ENCODE results near the gene SLC25A1.

SLC25A1 gene

DNA sequence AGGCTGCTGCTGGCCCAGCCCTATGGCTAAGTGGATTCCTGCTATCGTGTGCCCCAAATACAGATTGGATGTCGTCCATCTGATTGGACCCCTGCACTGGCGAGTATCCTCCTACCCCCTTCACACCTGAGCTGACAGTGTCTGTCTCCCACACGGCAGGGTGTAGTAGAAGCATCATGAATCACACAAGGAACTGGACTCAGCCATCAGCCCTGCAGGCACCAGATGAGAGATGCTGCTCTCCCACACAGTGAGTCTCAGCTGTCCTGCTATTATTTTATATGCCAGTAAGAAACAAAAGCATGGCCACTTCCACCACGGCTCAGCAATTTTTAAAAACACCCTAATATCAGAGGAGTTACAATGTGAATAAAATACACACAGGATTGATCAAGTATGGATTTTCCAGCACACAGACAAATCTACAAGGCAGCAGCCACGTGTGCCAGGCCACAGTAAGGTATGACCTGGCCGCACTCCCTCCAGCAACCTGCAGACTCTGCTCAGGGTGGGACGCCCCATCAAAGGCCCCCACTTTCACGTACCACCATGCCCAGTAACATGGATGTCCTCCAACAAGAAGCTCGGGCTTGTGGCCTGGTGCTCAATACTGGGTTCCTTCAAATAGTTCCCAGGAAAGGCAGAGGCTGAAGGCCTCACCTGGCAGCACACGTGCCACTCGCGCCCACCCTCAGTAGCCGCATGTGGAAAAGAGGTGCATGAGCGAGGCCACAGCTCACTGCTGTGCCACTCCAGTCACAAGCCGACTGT lies 16.4 kb upstream of the SLC25A1 start:
- no peaks in the 10 kb centered on the region for H3K9me3 ChIP-seq (ENCODE audit: insufficient read depth, low read depth, low read length)
- TF ChIP-seq, protein P1, sequence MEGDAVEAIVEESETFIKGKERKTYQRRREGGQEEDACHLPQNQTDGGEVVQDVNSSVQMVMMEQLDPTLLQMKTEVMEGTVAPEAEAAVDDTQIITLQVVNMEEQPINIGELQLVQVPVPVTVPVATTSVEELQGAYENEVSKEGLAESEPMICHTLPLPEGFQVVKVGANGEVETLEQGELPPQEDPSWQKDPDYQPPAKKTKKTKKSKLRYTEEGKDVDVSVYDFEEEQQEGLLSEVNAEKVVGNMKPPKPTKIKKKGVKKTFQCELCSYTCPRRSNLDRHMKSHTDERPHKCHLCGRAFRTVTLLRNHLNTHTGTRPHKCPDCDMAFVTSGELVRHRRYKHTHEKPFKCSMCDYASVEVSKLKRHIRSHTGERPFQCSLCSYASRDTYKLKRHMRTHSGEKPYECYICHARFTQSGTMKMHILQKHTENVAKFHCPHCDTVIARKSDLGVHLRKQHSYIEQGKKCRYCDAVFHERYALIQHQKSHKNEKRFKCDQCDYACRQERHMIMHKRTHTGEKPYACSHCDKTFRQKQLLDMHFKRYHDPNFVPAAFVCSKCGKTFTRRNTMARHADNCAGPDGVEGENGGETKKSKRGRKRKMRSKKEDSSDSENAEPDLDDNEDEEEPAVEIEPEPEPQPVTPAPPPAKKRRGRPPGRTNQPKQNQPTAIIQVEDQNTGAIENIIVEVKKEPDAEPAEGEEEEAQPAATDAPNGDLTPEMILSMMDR (conservative IDR thresholded peaks at IDR 0.05; ENCODE audit: low read length) = no peak
- no peak for TF ChIP-seq EZH2phosphoT487 (IDR thresholded peaks at IDR 0.05; ENCODE audit: borderline replicate concordance)
- H3K9ac ChIP-seq (ENCODE audit: low read depth, low read length, poor library complexity, severe bottlenecking) = peak overlapping the region; percentile 41
- H3K27me3 ChIP-seq (ENCODE audit: insufficient read depth, low read length, poor library complexity, severe bottlenecking) = no peaks in the 10 kb centered on the region
- H2AFZ ChIP-seq (ENCODE audit: low read length) = peak overlapping the region; percentile 47; the same call in 1 of the 2 replicates
- no peaks in the 10 kb centered on the region for H3K36me3 ChIP-seq (ENCODE audit: insufficient read depth, low read length)
- no peaks in the 10 kb centered on the region for H4K20me1 ChIP-seq (ENCODE audit: insufficient read depth, low read length, poor library complexity, severe bottlenecking)
- peak overlapping the region; percentile 19 for H3K4me3 ChIP-seq (ENCODE audit: low read length, poor library complexity, severe bottlenecking)
- H3K79me2 ChIP-seq (ENCODE audit: insufficient read depth, low read length) = no peaks in the 10 kb centered on the region
- H3F3A ChIP-seq (ENCODE audit: low read depth) = no peaks in the 10 kb centered on the region
- peak overlapping the region; percentile 61 for H3K4me2 ChIP-seq (ENCODE audit: low read depth, low read length, poor library complexity, severe bottlenecking)
- H3K4me1 ChIP-seq (ENCODE audit: insufficient read depth, low read length, poor library complexity, severe bottlenecking) = peaks cover 18% of the 10 kb centered on the region
- no peaks in the 10 kb centered on the region for H3K9me2 ChIP-seq (replicated peaks; ENCODE audit: low read depth, low read length)

DNA sequence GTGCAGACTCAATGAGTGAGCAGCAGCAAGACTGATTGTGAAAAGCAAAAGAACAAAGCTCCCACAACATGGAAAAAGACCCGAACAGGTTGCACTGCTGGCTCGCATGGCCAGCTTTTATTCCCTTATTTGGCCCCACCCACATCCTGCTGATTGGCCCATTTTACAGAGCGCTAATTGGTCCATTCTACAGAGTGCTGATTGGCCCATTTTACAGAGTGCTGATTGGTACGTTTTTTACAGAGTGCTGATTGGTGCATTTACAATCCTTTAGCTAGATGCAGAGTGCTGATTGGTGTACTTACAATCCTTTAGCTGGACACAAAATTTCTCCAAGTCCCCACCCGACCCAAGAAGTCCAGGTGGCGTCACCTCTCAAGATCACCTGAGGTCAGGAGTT lies 15.3 kb upstream of the SLC25A1 start:
- Histone ChIP-seq H3F3A (ENCODE audit: low read depth) (no peaks in the 10 kb centered on the region), H3K4me2 (ENCODE audit: low read depth, low read length, poor library complexity, severe bottlenecking) (no peak overlapping the region), H3K79me2 (ENCODE audit: insufficient read depth, low read length) (no peaks in the 10 kb centered on the region), H3K27me3 (ENCODE audit: insufficient read depth, low read length, poor library complexity, severe bottlenecking) (no peaks in the 10 kb centered on the region), H3K4me1 (ENCODE audit: insufficient read depth, low read length, poor library complexity, severe bottlenecking) (peaks cover 18% of the 10 kb centered on the region), H3K4me3 (ENCODE audit: low read length, poor library complexity, severe bottlenecking) (no peak overlapping the region), H3K9me3 (ENCODE audit: insufficient read depth, low read depth, low read length) (no peaks in the 10 kb centered on the region), H3K9ac (ENCODE audit: low read depth, low read length, poor library complexity, severe bottlenecking) (no peak overlapping the region), H3K36me3 (ENCODE audit: insufficient read depth, low read length) (no peaks in the 10 kb centered on the region), H2AFZ (ENCODE audit: low read length) (no peak overlapping the region), H4K20me1 (ENCODE audit: insufficient read depth, low read length, poor library complexity, severe bottlenecking) (no peaks in the 10 kb centered on the region), H3K9me2 (replicated peaks; ENCODE audit: low read depth, low read length) (no peaks in the 10 kb centered on the region)
- TF ChIP-seq, protein P1 (conservative IDR thresholded peaks at IDR 0.05; ENCODE audit: low read length) = no peak
- TF ChIP-seq EZH2phosphoT487 (IDR thresholded peaks at IDR 0.05; ENCODE audit: borderline replicate concordance) = no peak

DNA sequence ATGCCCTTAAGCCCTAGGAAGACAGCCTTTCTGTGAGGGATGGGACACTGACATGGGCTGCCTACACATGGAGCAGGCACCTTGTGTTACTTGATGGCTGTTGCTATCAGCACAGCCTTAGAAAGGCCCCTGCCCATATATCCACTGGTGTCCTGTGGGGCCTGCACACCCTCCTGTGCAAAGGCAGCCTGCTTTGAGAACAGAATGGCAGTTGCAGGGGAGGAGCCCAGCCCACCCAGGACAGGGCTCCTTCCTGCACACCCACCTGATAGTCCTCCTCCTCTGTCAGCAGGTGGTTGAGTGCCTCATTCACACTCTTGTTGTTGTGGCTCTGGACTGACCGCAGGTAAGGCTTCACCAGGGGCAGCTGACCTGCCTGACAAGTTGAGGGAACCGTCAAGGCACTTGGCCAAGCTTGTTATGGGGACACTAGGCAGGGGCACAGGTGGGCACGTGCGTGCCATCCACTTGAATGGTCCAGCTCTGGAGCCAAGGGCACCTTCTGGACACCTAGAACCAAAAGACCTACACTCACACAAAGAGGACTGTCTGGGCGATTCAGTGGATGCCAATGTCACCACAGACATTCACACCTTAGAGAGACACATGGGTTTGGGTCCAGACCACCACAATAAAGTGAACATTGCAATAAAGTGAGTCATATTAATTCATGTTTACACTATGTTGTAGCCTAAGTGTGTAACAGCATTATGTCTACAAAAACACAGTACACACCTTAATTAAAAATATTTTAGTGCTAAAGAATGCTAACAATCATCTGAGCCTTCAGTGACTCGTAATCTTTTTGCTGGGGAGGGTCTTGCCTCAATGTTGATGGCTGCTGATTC lies 9.4 kb upstream of the SLC25A1 start:
- Histone ChIP-seq H2AFZ (ENCODE audit: low read length) (no peak overlapping the region), H3K4me3 (ENCODE audit: low read length, poor library complexity, severe bottlenecking) (no peak overlapping the region), H3K27me3 (ENCODE audit: insufficient read depth, low read length, poor library complexity, severe bottlenecking) (no peaks in the 10 kb centered on the region), H3K9ac (ENCODE audit: low read depth, low read length, poor library complexity, severe bottlenecking) (no peak overlapping the region), H3K4me1 (ENCODE audit: insufficient read depth, low read length, poor library complexity, severe bottlenecking) (no peaks in the 10 kb centered on the region), H3K9me2 (replicated peaks; ENCODE audit: low read depth, low read length) (no peaks in the 10 kb centered on the region), H3K36me3 (ENCODE audit: insufficient read depth, low read length) (no peaks in the 10 kb centered on the region), H3K4me2 (ENCODE audit: low read depth, low read length, poor library complexity, severe bottlenecking) (no peak overlapping the region), H3K9me3 (ENCODE audit: insufficient read depth, low read depth, low read length) (no peaks in the 10 kb centered on the region), H3K79me2 (ENCODE audit: insufficient read depth, low read length) (no peaks in the 10 kb centered on the region), H3F3A (ENCODE audit: low read depth) (no peaks in the 10 kb centered on the region), H4K20me1 (ENCODE audit: insufficient read depth, low read length, poor library complexity, severe bottlenecking) (no peaks in the 10 kb centered on the region)
- no peak for TF ChIP-seq EZH2phosphoT487 (IDR thresholded peaks at IDR 0.05; ENCODE audit: borderline replicate concordance)
- TF ChIP-seq, protein P1 (conservative IDR thresholded peaks at IDR 0.05; ENCODE audit: low read length) = no peak

Measured in Loucy (cell line).